KOPT-K1 (cell line): ENCODE measurements around the gene CD9.

Experiments
- H3K27ac ChIP-seq: fragments of 200-600 bp; sonication (generic); 2 replicates; pipeline ENCODE4 v1.5.1; 2016; ENCODE audit warnings: antibody characterized with exemption, mild to moderate bottlenecking, low read depth, low read length; ENCODE audit not compliant: poor library complexity, severe bottlenecking
- H3K36me3 ChIP-seq: fragments of 200-600 bp; sonication (generic); 2 replicates; pipeline ENCODE4 v1.5.1; 2017; ENCODE audit warnings: antibody characterized with exemption, mild to moderate bottlenecking, low read length, moderate library complexity; ENCODE audit not compliant: insufficient read depth
- H3K9me3 ChIP-seq: fragments of 200-600 bp; sonication (generic); 2 replicates; pipeline ENCODE4 v1.5.1; 2017; ENCODE audit warnings: antibody characterized with exemption, low read length, mild to moderate bottlenecking; ENCODE audit not compliant: insufficient read depth, poor library complexity, severe bottlenecking

CD9 gene

DNA sequence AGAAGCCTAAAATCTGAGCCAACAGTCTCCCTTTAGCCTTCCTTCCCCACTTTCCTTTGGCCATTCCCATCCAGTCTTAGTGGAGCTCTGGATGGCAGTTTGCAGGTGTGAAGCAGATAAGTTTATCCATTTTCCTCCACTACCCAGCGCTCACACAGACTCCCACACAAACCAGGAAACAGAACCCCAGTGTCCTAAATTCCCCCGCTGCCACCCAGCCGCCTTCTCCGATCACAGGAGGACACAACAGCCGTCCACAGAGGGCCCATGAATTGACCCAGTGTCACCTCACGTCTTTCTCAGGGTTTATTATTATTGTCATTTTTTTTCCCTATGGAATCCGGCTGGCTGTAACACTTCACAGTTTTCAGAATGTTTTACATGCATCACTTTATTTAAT, 16.4 kb downstream of the CD9 start:
- H3K36me3 ChIP-seq, result no peaks in the 10 kb centered on the region
- no peaks in the 10 kb centered on the region for H3K9me3 ChIP-seq
- H3K27ac ChIP-seq, result no peak overlapping the region

DNA sequence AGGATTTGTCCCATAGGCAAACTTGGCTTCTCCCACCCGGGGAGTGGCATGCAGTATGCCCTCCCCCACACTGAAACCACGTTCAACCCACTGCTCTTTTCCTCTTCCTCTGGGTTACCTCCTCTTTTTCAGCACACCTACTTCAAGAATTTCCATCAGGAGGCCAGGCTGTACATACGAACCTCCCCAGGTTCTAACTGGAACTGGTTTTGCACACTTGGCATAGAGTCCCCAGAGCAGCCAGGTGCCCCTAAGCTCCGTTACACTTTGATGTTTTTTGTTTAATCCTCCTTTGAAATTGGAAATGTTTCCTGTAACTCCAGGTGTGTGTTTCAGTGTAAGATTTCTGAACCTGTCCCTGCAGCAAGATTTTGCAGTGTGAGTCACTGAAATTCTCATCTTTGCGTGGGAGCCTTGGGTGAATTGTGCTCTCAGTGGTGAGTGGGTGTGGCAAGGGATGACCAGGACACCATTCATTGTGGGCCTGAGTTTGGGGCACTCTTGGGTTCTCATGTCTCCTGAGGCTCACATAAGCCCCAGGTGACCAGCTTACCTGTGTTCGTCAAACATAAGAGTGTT, 18.2 kb downstream of the CD9 start:
- H3K36me3 ChIP-seq, result no peaks in the 10 kb centered on the region
- H3K27ac ChIP-seq, result no peak overlapping the region
- H3K9me3 ChIP-seq, result no peaks in the 10 kb centered on the region

DNA sequence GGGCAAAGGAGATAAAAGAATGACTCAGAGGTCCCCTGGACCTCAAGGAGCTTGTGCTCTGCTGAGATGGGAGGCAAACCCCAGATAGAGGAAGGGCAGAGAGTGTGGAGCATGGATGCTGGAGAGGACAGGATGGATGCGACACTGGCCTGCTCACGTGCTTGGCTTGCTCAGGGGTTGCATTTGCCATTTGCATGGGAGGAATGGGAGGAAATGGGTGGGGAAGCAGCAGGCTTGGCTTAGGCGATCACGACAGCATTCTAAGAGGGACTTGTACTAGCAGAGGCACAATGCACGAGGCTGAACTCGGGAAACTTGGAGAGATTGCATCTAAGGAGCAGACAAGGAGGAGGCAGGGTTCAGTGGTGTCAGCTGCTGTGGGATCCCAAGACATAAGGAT, 19.8 kb downstream of the CD9 start:
- H3K9me3 ChIP-seq, result no peaks in the 10 kb centered on the region
- H3K27ac ChIP-seq, result no peak overlapping the region
- no peaks in the 10 kb centered on the region for H3K36me3 ChIP-seq

GRCh38 chr12:6221146-6221545, 20.9 kb downstream of the CD9 start:
- Histone ChIP-seq H3K9me3 (no peaks in the 10 kb centered on the region), H3K27ac (no peak overlapping the region), H3K36me3 (no peaks in the 10 kb centered on the region)

DNA sequence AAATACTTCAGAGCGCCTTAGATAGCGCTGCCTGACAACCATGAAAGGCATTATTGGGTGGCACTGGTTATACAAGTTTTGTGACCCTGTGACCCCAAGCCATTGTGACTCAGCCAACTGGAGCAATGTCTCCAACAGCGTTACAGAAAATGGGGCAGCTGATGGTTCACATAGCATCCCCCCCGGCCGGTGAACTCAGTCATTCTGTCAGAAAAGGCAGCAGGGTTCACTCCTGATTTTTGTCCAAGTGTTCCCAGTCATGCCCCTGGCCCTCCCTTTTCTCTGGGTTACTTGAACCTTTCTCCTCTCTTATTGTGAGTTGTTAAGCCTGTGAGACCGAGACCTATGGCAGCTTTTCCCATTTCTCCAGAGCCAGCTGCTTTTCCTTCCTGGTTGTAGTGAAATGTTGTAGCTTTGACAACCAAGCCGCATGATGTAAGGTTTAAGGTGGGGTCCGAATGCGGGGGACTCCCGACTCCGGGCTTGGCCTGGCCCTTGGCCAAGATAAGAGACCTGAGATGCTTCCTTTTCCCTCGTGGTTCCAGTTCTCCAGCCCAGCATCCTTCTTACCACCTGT, 22.0 kb downstream of the CD9 start:
- Histone ChIP-seq H3K9me3 (no peaks in the 10 kb centered on the region), H3K36me3 (no peaks in the 10 kb centered on the region), H3K27ac (no peak overlapping the region)

DNA sequence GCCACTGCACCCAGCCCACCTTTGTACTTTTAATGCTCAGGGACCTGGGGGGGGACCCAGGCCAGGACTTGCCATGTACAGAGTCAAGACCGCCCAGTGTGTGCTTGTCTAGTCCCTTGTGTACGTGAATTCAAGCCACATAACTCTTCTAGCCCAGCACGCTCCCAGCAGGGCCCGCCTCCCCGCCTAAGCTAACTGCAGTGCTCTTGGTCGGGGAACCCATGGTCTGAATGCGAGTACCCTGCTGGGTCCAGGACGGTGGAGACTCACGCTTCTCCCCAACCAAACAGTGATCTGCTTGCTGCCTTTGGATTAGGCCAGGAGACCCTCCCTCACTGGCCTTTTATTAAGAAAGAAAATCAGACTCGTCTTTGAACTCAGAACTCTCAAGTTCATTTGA, 23.3 kb downstream of the CD9 start:
- H3K27ac ChIP-seq, result no peak overlapping the region
- H3K36me3 ChIP-seq, result no peaks in the 10 kb centered on the region
- no peaks in the 10 kb centered on the region for H3K9me3 ChIP-seq

GRCh38 chr12:6224550-6224949, 24.4 kb downstream of the CD9 start:
- Histone ChIP-seq H3K9me3 (no peaks in the 10 kb centered on the region), H3K36me3 (no peaks in the 10 kb centered on the region), H3K27ac (no peak overlapping the region)

DNA sequence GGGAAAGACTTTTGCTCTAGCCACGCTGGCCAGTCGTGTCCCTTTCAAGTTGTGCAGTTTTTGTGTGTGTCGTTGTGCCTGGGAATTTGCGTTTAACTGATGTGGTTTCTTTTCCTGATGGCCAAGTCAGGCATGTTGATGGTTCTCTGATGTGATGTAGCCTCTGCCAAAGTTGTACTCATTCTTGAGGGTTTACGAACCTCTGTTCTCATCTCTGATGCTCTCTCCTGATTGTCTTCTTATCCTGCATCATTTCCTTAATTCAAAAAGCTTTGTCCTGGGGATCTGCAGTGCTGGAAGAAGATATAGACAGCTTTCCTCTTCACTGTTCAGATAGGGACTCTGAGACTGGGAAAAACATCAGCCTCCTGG, 25.4 kb downstream of the CD9 start:
- no peak overlapping the region for H3K27ac ChIP-seq
- H3K9me3 ChIP-seq, result no peaks in the 10 kb centered on the region
- no peaks in the 10 kb centered on the region for H3K36me3 ChIP-seq

GRCh38 chr12:6226002-6226678, 25.9 kb downstream of the CD9 start:
- no peaks in the 10 kb centered on the region for H3K9me3 ChIP-seq
- H3K36me3 ChIP-seq, result no peaks in the 10 kb centered on the region
- H3K27ac ChIP-seq, result no peak overlapping the region

GRCh38 chr12:6226679-6227051, 26.5 kb downstream of the CD9 start:
- Histone ChIP-seq H3K27ac (no peak overlapping the region), H3K9me3 (no peaks in the 10 kb centered on the region), H3K36me3 (no peaks in the 10 kb centered on the region)

- no peaks in the 10 kb centered on the region for H3K36me3 ChIP-seq
- H3K9me3 ChIP-seq, result no peaks in the 10 kb centered on the region
Measured at GRCh38 chr12:6228535-6229223, 28.5 kb downstream of the CD9 start.

GRCh38 chr12:6229224-6230218, 29.3 kb downstream of the CD9 start:
- Histone ChIP-seq H3K27ac (peak overlapping the region; percentile 75), H3K36me3 (no peaks in the 10 kb centered on the region), H3K9me3 (no peaks in the 10 kb centered on the region)

More at GRCh38 chr12:6228535-6229223, 28.5 kb downstream of the CD9 start:
- H3K27ac ChIP-seq, result no peak overlapping the region

DNA sequence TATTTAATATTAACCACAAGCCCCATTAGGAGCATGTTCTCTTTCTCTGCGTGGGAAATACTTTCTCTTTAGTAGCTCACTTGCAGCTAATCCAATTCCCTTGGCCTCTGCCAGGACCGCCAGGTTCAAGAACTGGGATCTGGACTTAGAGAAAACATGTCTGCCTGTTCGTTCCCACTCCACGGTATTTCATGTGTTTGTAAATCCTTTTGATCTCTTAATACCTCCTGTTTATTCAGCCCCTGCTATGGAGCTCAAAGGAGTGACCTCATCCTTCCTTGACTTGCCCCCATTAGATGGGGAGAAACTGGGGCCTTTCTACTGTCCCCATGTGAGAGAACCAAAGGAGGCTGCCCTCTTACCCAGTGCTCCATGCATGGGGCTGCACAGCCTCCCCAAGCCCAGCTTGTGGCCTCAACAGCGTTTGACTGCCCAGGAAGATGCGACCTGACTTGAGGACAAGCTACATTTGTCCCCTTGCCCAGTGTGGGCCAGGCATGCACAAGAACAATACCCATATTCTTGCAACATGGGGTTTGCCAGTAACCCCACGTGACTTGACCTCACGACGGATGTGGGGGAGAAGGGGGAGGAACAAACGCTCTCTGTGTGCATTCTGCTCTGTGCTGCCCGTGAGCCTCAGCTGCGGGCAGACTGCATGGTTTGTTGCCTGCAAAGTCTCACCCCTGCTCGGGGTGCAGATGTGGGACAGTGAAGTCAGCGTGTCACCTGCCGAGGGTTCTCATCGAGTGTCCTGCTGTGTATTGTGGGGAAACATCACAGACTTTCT, 30.3 kb downstream of the CD9 start:
- peak overlapping the region; percentile 75 for H3K27ac ChIP-seq
- H3K9me3 ChIP-seq, result no peaks in the 10 kb centered on the region
- H3K36me3 ChIP-seq, result no peaks in the 10 kb centered on the region
